WTC11 (cell line): ENCODE results near the gene CACNA1B.

Experiments
- MXD4 ChIP-seq: fragments of 250-450 bp; sonication (Bioruptor Pico); IDR thresholded peaks from 2 replicates; pipeline ENCODE4 v1.8.0; 2021; ENCODE audit warnings: mild to moderate bottlenecking, moderate library complexity, borderline replicate concordance
- TF ChIP-seq, protein P1 (sequence below): fragments of 200-600 bp; IDR thresholded peaks from 2 replicates; pipeline ENCODE4 v1.8.0; 2022; ENCODE audit warnings: antibody characterized with exemption

DNA sequence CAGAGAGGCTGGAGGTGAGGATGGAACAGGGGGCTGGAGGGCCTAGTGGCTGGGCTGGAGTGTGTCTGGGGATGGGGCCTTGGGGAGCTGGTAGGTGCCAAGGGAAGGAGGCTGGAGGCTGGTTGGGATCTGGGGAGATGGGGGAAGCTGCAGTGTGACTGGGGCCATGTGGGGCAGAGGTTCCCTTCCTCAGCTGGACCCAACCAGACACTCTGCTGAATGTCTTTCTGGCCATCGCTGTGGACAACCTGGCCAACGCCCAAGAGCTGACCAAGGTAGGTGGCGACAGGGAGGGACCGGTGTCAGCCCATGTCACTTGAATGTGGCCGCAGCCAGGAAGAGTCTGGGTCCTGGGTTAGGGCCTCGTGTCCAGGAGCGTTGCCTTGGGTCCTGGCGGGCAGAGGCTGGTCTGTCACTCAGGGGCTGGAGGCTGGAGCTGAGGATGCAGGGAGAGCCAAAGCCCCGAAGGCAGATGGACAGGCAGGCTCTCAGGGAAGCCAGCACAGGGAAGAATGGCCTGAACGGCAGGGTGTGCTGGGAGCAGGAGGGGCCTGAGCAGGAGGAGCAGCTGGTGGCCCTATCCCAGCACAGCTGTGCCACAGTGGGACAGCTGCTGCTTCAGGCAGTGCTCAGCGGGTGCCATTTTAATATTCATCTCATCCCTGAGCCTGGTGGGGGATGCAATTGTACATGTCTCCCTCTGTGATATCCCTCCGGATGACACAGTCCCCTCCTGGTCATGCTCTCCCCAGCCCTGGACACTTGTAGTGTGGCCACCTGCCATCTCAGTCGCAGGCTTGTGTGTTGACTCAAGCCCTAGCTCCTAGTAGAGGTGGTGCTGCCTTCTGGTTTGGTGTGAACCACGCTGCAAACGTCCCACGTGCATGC lies 132.5 kb downstream of the CACNA1B start:
- no peak for TF ChIP-seq MXD4
- TF ChIP-seq, protein P1, sequence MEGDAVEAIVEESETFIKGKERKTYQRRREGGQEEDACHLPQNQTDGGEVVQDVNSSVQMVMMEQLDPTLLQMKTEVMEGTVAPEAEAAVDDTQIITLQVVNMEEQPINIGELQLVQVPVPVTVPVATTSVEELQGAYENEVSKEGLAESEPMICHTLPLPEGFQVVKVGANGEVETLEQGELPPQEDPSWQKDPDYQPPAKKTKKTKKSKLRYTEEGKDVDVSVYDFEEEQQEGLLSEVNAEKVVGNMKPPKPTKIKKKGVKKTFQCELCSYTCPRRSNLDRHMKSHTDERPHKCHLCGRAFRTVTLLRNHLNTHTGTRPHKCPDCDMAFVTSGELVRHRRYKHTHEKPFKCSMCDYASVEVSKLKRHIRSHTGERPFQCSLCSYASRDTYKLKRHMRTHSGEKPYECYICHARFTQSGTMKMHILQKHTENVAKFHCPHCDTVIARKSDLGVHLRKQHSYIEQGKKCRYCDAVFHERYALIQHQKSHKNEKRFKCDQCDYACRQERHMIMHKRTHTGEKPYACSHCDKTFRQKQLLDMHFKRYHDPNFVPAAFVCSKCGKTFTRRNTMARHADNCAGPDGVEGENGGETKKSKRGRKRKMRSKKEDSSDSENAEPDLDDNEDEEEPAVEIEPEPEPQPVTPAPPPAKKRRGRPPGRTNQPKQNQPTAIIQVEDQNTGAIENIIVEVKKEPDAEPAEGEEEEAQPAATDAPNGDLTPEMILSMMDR, result no peak
